WTC11 (cell line): ENCODE data around the gene M1AP. TPM values are rescaled to one million over a fixed set of nuclear protein-coding genes. Genes with fewer than 3 reads are reported as not detected.

ENCODE experiments used
- ATAC-seq: fragments of 200-7000 bp; cut with Tn5 transposase; 2 replicates; pipeline ENCODE4 v1.10.0; 2021; ENCODE audit warnings: mild to moderate bottlenecking, moderate library complexity
- CTCF ChIA-PET: fragments of 300-600 bp; sonication (Branson Sonifier 250); formaldehyde crosslinking; loops from one replicate; lab custom pipeline; 2021; ENCODE audit warnings: antibody characterized with exemption; lab: Charles Lee
- POLR2A ChIA-PET: fragments of 350-600 bp; sonication (Branson Sonifier 250); formaldehyde crosslinking; loops from one replicate; lab custom pipeline; 2021; ENCODE audit warnings: antibody characterized with exemption; lab: Charles Lee
- DNase-seq: peaks from one replicate; pipeline ENCODE4 v3.0.0; 2021; ENCODE audit warnings: low spot score
- H3K27ac Mint-ChIP-seq: 2 replicates; pipeline ENCODE4 v1.8.0; 2021; ENCODE audit warnings: mixed read lengths
- H3K27me3 Mint-ChIP-seq: 2 replicates; pipeline ENCODE4 v1.8.0; 2021; ENCODE audit warnings: low read depth, mild to moderate bottlenecking, moderate library complexity, mixed read lengths
- H3K36me3 Mint-ChIP-seq: 2 replicates; pipeline ENCODE4 v1.8.0; 2021; ENCODE audit warnings: mixed read lengths
- H3K4me1 Mint-ChIP-seq: 2 replicates; pipeline ENCODE4 v1.8.0; 2022; ENCODE audit warnings: mixed read lengths
- H3K4me3 Mint-ChIP-seq: 2 replicates; pipeline ENCODE4 v1.8.0; 2021; ENCODE audit warnings: mild to moderate bottlenecking, moderate library complexity, mixed read lengths
- H3K9me3 Mint-ChIP-seq: 2 replicates; pipeline ENCODE4 v1.8.0; 2021; ENCODE audit warnings: mixed read lengths
- CREB1 ChIP-seq: sonication (generic); formaldehyde crosslinking; IDR thresholded peaks from 2 replicates; pipeline ENCODE4 v1.8.0; 2023; ENCODE audit warnings: mild to moderate bottlenecking, missing genetic modification reagents
- ELF4 ChIP-seq: sonication (generic); formaldehyde crosslinking; IDR thresholded peaks from 2 replicates; pipeline ENCODE4 v1.8.1; 2022; ENCODE audit warnings: low read depth, mild to moderate bottlenecking, moderate library complexity, missing genetic modification reagents
- ETV6 ChIP-seq: sonication (generic); formaldehyde crosslinking; IDR thresholded peaks from 2 replicates; pipeline ENCODE4 v1.8.1; 2022; ENCODE audit warnings: mild to moderate bottlenecking, missing genetic modification reagents
- GRHL2 ChIP-seq: fragments of 250-450 bp; sonication (Bioruptor Pico); IDR thresholded peaks from 2 replicates; pipeline ENCODE4 v1.8.0; 2022; ENCODE audit warnings: mild to moderate bottlenecking, moderate library complexity; ENCODE audit not compliant: insufficient replicate concordance, severe bottlenecking
- NFATC4 ChIP-seq: fragments of 250-450 bp; sonication (Bioruptor Pico); IDR thresholded peaks from 2 replicates; pipeline ENCODE4 v1.9.0; 2021; ENCODE audit warnings: mild to moderate bottlenecking
- OVOL2 ChIP-seq: fragments of 250-450 bp; sonication (Bioruptor Pico); IDR thresholded peaks from 2 replicates; pipeline ENCODE4 v1.9.0; 2021; ENCODE audit warnings: mild to moderate bottlenecking, borderline replicate concordance
- SP1 ChIP-seq: sonication (generic); formaldehyde crosslinking; conservative IDR thresholded peaks from 2 replicates; pipeline ENCODE4 v1.8.1; 2022; ENCODE audit warnings: missing genetic modification reagents
- TCF7 ChIP-seq: sonication (generic); formaldehyde crosslinking; IDR thresholded peaks from 2 replicates; pipeline ENCODE4 v1.8.0; 2022; ENCODE audit warnings: mild to moderate bottlenecking, low read depth, missing genetic modification reagents, moderate library complexity
- ZNF671 ChIP-seq: fragments of 250-450 bp; sonication (Bioruptor Pico); IDR thresholded peaks from 2 replicates; pipeline ENCODE4 v1.8.0; 2021; ENCODE audit warnings: mild to moderate bottlenecking
- total RNA-seq: library from RNA; stranded (reverse); gene quantifications from 3 replicates; pipeline ENCODE4 v1.2.3, GENCODE V29; 2021
- TF ChIP-seq, protein P1 (sequence below): sonication (generic); formaldehyde crosslinking; IDR thresholded peaks from 2 replicates; pipeline ENCODE4 v1.8.0; 2022; ENCODE audit warnings: missing genetic modification reagents
- TF ChIP-seq, protein P2 (sequence below): sonication (generic); formaldehyde crosslinking; IDR thresholded peaks from 2 replicates; pipeline ENCODE4 v1.8.0; 2022; ENCODE audit warnings: mild to moderate bottlenecking, missing genetic modification reagents
- TF ChIP-seq, protein P3 (sequence below): fragments of 250-450 bp; sonication (Bioruptor Pico); conservative IDR thresholded peaks from 2 replicates; pipeline ENCODE4 v1.9.0; 2021; ENCODE audit warnings: mild to moderate bottlenecking
- TF ChIP-seq, protein P4 (sequence below): sonication (generic); formaldehyde crosslinking; IDR thresholded peaks from 2 replicates; pipeline ENCODE4 v1.8.1; 2022; ENCODE audit warnings: low read depth, missing genetic modification reagents, borderline replicate concordance
- TF ChIP-seq, protein P5 (sequence below): sonication (generic); formaldehyde crosslinking; IDR thresholded peaks from 2 replicates; pipeline ENCODE4 v1.8.1; 2023; ENCODE audit warnings: mild to moderate bottlenecking, missing genetic modification reagents, moderate library complexity
- TF ChIP-seq, protein P6 (sequence below): sonication (generic); formaldehyde crosslinking; IDR thresholded peaks from 2 replicates; pipeline ENCODE4 v1.8.0; 2022; ENCODE audit warnings: mild to moderate bottlenecking, missing genetic modification reagents

The M1AP gene
- total RNA-seq, 1 experiment from 2014 or later: 5.9 TPM

DNA sequence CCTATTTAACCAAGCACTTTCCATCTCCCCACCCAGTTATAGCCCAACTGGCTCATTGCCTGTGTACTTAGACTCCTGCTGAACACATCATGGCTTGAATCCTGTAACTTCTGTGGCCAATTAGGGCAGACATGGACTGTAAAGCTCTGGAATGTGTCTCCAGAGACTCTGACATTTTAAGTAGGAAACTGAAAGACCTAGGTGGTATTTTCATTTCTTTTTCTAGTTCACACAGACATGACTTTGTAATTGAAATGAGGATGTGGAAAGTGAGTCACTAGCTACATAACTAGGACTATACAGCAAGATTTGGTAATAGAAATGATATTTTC is 81.4 kb downstream of the M1AP start (continued):
- TF ChIP-seq, protein P1, sequence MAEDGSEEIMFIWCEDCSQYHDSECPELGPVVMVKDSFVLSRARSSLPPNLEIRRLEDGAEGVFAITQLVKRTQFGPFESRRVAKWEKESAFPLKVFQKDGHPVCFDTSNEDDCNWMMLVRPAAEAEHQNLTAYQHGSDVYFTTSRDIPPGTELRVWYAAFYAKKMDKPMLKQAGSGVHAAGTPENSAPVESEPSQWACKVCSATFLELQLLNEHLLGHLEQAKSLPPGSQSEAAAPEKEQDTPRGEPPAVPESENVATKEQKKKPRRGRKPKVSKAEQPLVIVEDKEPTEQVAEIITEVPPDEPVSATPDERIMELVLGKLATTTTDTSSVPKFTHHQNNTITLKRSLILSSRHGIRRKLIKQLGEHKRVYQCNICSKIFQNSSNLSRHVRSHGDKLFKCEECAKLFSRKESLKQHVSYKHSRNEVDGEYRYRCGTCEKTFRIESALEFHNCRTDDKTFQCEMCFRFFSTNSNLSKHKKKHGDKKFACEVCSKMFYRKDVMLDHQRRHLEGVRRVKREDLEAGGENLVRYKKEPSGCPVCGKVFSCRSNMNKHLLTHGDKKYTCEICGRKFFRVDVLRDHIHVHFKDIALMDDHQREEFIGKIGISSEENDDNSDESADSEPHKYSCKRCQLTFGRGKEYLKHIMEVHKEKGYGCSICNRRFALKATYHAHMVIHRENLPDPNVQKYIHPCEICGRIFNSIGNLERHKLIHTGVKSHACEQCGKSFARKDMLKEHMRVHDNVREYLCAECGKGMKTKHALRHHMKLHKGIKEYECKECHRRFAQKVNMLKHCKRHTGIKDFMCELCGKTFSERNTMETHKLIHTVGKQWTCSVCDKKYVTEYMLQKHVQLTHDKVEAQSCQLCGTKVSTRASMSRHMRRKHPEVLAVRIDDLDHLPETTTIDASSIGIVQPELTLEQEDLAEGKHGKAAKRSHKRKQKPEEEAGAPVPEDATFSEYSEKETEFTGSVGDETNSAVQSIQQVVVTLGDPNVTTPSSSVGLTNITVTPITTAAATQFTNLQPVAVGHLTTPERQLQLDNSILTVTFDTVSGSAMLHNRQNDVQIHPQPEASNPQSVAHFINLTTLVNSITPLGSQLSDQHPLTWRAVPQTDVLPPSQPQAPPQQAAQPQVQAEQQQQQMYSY (CRISPR knock-in tag): no peak
- TF ChIP-seq OVOL2 (CRISPR knock-in tag) (no peak), SP1 (CRISPR knock-in tag) (no peak), TCF7 (CRISPR knock-in tag) (no peak), ELF4 (no peak)
- TF ChIP-seq, protein P2, sequence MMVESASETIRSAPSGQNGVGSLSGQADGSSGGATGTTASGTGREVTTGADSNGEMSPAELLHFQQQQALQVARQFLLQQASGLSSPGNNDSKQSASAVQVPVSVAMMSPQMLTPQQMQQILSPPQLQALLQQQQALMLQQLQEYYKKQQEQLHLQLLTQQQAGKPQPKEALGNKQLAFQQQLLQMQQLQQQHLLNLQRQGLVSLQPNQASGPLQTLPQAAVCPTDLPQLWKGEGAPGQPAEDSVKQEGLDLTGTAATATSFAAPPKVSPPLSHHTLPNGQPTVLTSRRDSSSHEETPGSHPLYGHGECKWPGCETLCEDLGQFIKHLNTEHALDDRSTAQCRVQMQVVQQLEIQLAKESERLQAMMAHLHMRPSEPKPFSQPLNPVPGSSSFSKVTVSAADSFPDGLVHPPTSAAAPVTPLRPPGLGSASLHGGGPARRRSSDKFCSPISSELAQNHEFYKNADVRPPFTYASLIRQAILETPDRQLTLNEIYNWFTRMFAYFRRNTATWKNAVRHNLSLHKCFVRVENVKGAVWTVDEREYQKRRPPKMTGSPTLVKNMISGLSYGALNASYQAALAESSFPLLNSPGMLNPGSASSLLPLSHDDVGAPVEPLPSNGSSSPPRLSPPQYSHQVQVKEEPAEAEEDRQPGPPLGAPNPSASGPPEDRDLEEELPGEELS (CRISPR knock-in tag): no peak
- TF ChIP-seq, protein P3, sequence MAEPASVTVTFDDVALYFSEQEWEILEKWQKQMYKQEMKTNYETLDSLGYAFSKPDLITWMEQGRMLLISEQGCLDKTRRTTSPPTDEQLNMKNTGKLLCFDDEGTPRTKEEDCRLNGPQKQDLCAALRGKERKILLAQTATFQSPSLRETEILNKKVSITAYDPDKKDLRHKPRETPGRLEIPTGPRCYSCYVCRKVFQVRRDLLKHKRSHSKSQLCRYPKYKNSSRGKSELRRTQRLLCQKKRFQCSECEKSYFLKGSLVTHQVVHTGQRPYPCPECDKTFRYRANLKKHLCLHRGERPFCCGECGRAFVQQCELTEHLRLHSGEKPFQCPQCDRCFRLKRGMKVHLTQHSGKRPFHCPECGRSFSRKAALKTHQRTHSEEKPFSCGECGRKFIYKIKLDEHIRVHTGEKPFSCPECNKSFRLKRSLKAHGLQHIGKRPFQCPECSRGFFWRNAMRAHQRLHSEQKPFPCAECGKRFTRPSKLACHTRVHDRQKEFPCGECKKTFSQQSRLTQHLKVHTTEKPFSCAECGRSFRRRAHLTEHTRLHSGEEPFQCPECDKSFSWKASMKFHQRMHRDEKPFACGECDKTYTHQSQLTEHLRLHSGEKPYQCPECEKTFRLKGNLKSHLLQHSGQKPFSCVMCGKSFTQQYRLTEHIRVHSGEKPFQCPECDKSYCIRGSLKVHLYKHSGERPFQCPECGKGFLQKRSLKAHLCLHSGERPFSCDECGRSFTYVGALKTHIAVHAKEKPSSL: no peak
- TF ChIP-seq, protein P4, sequence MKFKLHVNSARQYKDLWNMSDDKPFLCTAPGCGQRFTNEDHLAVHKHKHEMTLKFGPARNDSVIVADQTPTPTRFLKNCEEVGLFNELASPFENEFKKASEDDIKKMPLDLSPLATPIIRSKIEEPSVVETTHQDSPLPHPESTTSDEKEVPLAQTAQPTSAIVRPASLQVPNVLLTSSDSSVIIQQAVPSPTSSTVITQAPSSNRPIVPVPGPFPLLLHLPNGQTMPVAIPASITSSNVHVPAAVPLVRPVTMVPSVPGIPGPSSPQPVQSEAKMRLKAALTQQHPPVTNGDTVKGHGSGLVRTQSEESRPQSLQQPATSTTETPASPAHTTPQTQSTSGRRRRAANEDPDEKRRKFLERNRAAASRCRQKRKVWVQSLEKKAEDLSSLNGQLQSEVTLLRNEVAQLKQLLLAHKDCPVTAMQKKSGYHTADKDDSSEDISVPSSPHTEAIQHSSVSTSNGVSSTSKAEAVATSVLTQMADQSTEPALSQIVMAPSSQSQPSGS (CRISPR knock-in tag): no peak

DNA sequence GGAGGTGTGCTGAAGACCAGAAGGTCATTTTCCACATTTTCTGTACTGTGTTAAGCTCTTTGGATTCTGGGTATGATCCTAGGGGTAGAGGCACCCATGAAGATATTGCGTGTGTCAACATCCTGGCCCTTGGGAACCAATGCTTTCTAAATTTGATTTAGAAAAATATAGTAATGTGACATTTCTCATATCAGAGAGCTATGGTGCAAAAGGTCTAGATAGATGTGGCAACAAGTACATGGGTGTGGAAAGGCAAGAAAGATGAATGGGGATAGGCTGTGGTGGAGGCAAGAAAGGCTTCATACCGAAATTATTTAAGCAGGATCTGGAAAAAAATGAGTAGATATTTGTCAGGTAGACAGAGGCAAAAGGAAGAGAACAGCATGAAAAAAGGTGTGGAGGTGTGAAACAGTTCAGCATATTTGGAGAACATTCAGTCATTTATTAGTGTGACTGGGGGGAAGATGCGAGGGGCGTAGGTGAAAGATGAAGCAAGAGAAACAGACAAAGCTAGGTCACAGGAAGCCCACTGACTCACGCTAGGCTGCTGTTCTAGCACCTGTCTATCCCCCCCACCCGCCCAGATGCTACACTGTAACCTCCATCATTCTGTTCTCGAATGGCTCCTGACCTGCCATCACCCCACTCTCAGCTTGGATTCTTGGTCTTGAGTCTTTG is 81.9 kb downstream of the M1AP start:
- no peaks in the 10 kb centered on the region for H3K9me3 Mint-ChIP-seq
- H3K4me3 Mint-ChIP-seq: no peak overlapping the region
- POLR2A ChIA-PET: no interaction called here
- ATAC-seq (no peak), DNase-seq (no peak)
- H3K36me3 Mint-ChIP-seq: no peaks in the 10 kb centered on the region
- no peaks in the 10 kb centered on the region for H3K4me1 Mint-ChIP-seq
- TF ChIP-seq, protein P5, sequence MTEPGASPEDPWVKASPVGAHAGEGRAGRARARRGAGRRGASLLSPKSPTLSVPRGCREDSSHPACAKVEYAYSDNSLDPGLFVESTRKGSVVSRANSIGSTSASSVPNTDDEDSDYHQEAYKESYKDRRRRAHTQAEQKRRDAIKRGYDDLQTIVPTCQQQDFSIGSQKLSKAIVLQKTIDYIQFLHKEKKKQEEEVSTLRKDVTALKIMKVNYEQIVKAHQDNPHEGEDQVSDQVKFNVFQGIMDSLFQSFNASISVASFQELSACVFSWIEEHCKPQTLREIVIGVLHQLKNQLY: no peak
- TF ChIP-seq, protein P6, sequence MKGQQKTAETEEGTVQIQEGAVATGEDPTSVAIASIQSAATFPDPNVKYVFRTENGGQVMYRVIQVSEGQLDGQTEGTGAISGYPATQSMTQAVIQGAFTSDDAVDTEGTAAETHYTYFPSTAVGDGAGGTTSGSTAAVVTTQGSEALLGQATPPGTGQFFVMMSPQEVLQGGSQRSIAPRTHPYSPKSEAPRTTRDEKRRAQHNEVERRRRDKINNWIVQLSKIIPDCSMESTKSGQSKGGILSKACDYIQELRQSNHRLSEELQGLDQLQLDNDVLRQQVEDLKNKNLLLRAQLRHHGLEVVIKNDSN (CRISPR knock-in tag): no peak
- TF ChIP-seq ETV6 (CRISPR knock-in tag): no peak
- no peak for TF ChIP-seq ZNF671 (CRISPR knock-in tag)
- TF ChIP-seq CREB1 (CRISPR knock-in tag): no peak
- TF ChIP-seq GRHL2 (CRISPR knock-in tag): no peak
- TF ChIP-seq NFATC4 (CRISPR knock-in tag): no peak
- CTCF ChIA-PET: interaction anchor here (1.4 kb wide), 1 partner anchor 21 kb away, joined by 4 read pairs; no protein-coding TSS in a partner anchor
- peaks cover 45% of the 10 kb centered on the region for H3K27me3 Mint-ChIP-seq
- no peak overlapping the region for H3K27ac Mint-ChIP-seq
